Osteocyte (in vitro differentiated cells): ENCODE data around the gene PACS1. TPM values are rescaled to one million over a fixed set of nuclear protein-coding genes. Genes with fewer than 3 reads are reported as not detected.
A peak's percentile ranks its signal among the peaks of the same experiment; 100 is the strongest.

Experiments used
- DNase-seq: peaks from one replicate; pipeline ENCODE4 v3.0.0; 2021; ENCODE audit warnings: mixed read lengths; ENCODE audit not compliant: unreplicated experiment; ENCODE audit errors: extremely low spot score
- H3K27ac Mint-ChIP-seq: one replicate; pipeline ENCODE4 v1.8.0; 2021; ENCODE audit warnings: mild to moderate bottlenecking, mixed read lengths; ENCODE audit not compliant: unreplicated experiment
- H3K27me3 Mint-ChIP-seq: one replicate; pipeline ENCODE4 v1.8.0; 2021; ENCODE audit warnings: mixed read lengths; ENCODE audit not compliant: unreplicated experiment
- H3K36me3 Mint-ChIP-seq: one replicate; pipeline ENCODE4 v1.8.0; 2021; ENCODE audit warnings: mixed read lengths; ENCODE audit not compliant: unreplicated experiment
- H3K4me1 Mint-ChIP-seq: one replicate; pipeline ENCODE4 v1.8.0; 2021; ENCODE audit warnings: mixed read lengths; ENCODE audit not compliant: unreplicated experiment
- H3K4me3 Mint-ChIP-seq: one replicate; pipeline ENCODE4 v1.8.0; 2021; ENCODE audit warnings: mild to moderate bottlenecking, moderate library complexity, mixed read lengths; ENCODE audit not compliant: unreplicated experiment
- H3K9me3 Mint-ChIP-seq: one replicate; pipeline ENCODE4 v1.8.0; 2021; ENCODE audit warnings: mixed read lengths; ENCODE audit not compliant: unreplicated experiment
- CTCF ChIP-seq: fragments of 200-600 bp; sonication (generic); IDR thresholded peaks from 2 replicates; pipeline ENCODE4 v1.5.0; 2021; ENCODE audit warnings: antibody characterized with exemption, mild to moderate bottlenecking, moderate library complexity
- total RNA-seq: library from RNA; stranded (reverse); gene quantifications from 2 replicates; pipeline ENCODE4 v1.2.1, GENCODE V29; 2021

The PACS1 gene
- total RNA-seq, 1 donor from 2014 or later: 83.8 TPM

DNA sequence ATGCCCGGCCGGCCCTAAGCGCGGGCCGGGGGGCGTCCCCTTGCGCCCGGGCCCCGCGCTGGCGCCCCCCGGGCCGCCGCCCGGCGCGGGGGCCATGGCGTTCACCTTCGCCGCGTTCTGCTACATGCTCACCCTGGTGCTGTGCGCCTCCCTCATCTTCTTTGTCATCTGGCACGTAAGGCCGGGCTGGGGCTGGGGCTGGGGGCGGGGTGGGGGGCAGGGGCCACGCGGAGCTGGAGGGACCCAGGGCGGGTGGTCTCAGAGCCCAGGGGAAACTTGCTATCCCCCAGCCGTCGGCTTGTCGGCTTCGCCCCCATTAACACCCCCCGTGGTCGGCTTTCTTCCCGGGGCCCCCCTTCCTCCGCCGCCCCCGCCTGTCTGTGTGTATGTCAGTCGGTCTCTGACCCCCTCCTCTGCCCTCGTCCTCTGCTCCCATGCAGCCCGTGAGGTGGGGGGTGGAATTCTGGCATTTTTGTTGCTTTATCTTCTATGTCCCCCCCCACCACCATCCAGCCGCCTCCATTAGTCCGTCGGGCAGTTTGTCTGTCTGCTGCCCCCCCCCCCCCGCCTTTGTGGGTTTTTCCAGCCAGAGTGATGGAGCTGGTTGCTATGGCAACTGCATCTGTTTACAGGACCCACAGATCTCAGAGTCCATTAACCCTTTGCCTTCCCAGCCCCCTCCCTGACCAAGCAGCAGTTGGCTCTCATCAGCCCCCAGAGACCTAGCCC is 208.5 kb downstream of the PACS1 start:
- Mint-ChIP-seq H3K9me3 (no peaks in the 10 kb centered on the region), H3K4me3 (peak overlapping the region; percentile 61), H3K27ac (no peak overlapping the region), H3K4me1 (peaks cover 37% of the 10 kb centered on the region), H3K36me3 (peaks cover 14% of the 10 kb centered on the region), H3K27me3 (no peaks in the 10 kb centered on the region)
- DNase-seq: no peak
- TF ChIP-seq CTCF: no peak

DNA sequence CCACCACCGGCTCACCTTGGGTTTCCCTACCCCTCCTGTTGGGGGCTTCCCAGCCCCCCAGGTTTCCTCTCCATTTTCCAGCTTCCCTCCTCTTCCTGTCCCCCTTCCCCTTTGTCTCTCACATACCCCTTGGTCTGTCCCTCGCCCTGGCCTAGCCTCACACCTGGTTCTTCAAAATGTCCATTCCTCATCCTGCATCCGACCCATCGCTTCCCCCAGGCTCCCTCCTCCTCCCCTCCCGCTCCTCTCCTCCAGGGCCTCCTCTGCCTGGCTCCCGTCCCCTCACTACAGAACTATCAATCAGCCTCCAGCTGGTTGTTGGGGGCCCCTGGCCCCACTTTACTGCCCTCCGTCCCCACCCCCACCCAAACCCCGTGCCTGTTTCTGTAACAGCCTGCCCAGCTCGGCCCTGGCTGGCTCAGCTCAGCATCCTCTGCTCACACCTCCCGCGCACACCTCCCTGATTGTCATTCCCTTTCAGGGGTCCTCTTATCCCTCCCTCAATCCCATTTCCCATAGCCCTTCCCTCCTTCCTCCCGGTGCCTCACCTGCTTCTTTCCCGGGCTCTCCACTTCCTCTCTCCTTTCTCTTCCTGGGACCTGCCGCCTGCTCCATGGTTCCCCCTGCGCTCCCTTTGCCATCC is 209.1 kb downstream of the PACS1 start:
- Mint-ChIP-seq H3K9me3 (no peaks in the 10 kb centered on the region), H3K36me3 (peaks cover 8% of the 10 kb centered on the region), H3K27me3 (no peaks in the 10 kb centered on the region), H3K4me1 (peaks cover 37% of the 10 kb centered on the region), H3K4me3 (peak overlapping the region; percentile 61), H3K27ac (peak overlapping the region; percentile 24)
- DNase-seq: no peak
- TF ChIP-seq CTCF: no peak

- H3K27me3 Mint-ChIP-seq: no peaks in the 10 kb centered on the region
- H3K36me3 Mint-ChIP-seq: peaks cover 4% of the 10 kb centered on the region
- no peaks in the 10 kb centered on the region for H3K9me3 Mint-ChIP-seq
- no peak for DNase-seq
- no peak overlapping the region for H3K27ac Mint-ChIP-seq
- peaks cover 37% of the 10 kb centered on the region for H3K4me1 Mint-ChIP-seq
- H3K4me3 Mint-ChIP-seq: no peak overlapping the region
- no peak for TF ChIP-seq CTCF
Measured at GRCh38 chr11:66280428-66280827, 210.4 kb downstream of the PACS1 start.

DNA sequence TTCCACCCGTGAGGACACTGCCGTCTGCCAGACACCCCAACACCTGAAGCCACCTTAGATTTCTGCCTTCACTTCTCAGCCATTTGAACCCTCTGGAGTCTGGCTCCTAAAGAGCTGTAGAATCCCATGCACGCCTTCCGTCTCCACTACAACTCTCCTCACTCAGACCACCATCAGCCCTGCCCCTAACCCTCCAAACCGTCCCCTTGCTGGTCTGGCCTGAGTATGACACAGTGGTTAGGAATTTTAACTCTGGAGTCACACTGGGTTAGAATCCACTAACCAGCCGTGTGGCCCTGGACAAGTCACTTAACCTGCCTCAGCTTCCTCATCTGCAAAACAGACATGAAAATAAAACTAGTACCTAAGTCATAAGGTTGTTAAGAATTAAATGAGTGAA is 210.9 kb downstream of the PACS1 start:
- Mint-ChIP-seq H3K27me3 (no peaks in the 10 kb centered on the region), H3K4me1 (peaks cover 37% of the 10 kb centered on the region), H3K4me3 (no peak overlapping the region), H3K9me3 (no peaks in the 10 kb centered on the region), H3K36me3 (no peaks in the 10 kb centered on the region), H3K27ac (no peak overlapping the region)
- no peak for TF ChIP-seq CTCF
- no peak for DNase-seq

GRCh38 chr11:66281776-66282467 is 211.8 kb downstream of the PACS1 start:
- no peaks in the 10 kb centered on the region for H3K36me3 Mint-ChIP-seq
- peak overlapping the region; percentile 60 for H3K27ac Mint-ChIP-seq
- H3K4me3 Mint-ChIP-seq: no peak overlapping the region
- no peaks in the 10 kb centered on the region for H3K27me3 Mint-ChIP-seq
- TF ChIP-seq CTCF: no peak
- H3K9me3 Mint-ChIP-seq: no peaks in the 10 kb centered on the region
- H3K4me1 Mint-ChIP-seq: peaks cover 40% of the 10 kb centered on the region
- no peak for DNase-seq
